HuH-7 (cell line): Measurements from ENCODE around the gene KRTAP13-1.

ENCODE experiments used
- DNase-seq: peaks from one replicate; pipeline ENCODE4 v3.0.0; 2011; ENCODE audit warnings: low spot score

The KRTAP13-1 gene

GRCh38 chr21:30395731-30396130 is at the start of gene KRTAP13-1:
KRTAP13-1 (plus strand) TSS chr21:30396031; CDS start chr21:30396087, 56 bp downstream.
- no peak for DNase-seq

GRCh38 chr21:30348506-30348905 is 47.3 kb upstream of the KRTAP13-1 start, which contains the start of gene KRTAP23-1:
KRTAP23-1 (minus strand) TSS chr21:30348606; CDS start chr21:30348606, 0 bp downstream.
- no peak for DNase-seq

GRCh38 chr21:30349572-30349971 is 46.3 kb upstream of the KRTAP13-1 start:
- no peak for DNase-seq

GRCh38 chr21:30351534-30351933 is 44.3 kb upstream of the KRTAP13-1 start:
- DNase-seq = no peak

GRCh38 chr21:30354308-30355005 is 41.4 kb upstream of the KRTAP13-1 start:
- DNase-seq = no peak

GRCh38 chr21:30355906-30356305 is 39.9 kb upstream of the KRTAP13-1 start:
- no peak for DNase-seq

- DNase-seq = no peak
Observed at GRCh38 chr21:30372139-30372770, 23.6 kb upstream of the KRTAP13-1 start, which contains the start of gene KRTAP13-2. KRTAP13-2 (minus strand) TSS chr21:30372271; CDS start chr21:30372213, 58 bp downstream.

- DNase-seq = no peak
Observed at GRCh38 chr21:30382201-30382600, 13.6 kb upstream of the KRTAP13-1 start.

GRCh38 chr21:30391492-30392025 is 4.3 kb upstream of the KRTAP13-1 start:
- DNase-seq = no peak

GRCh38 chr21:30408782-30409494 is 13.1 kb downstream of the KRTAP13-1 start:
- peak; percentile 54 for DNase-seq

GRCh38 chr21:30415993-30416392 is 20.2 kb downstream of the KRTAP13-1 start:
- no peak for DNase-seq

GRCh38 chr21:30425826-30426225 is 30.0 kb downstream of the KRTAP13-1 start, which contains the start of gene KRTAP13-3:
KRTAP13-3 (minus strand) TSS chr21:30425926; CDS start chr21:30425912, 14 bp downstream.
- DNase-seq = no peak

- DNase-seq = no peak
Observed at GRCh38 chr21:30426731-30427130, 30.9 kb downstream of the KRTAP13-1 start.

- no peak for DNase-seq
Observed at GRCh38 chr21:30430170-30430655, 34.4 kb downstream of the KRTAP13-1 start, which contains the start of gene KRTAP13-4. KRTAP13-4 (plus strand) TSS chr21:30430220; CDS start chr21:30430276, 56 bp downstream.

- DNase-seq = peak; percentile 27
Observed at GRCh38 chr21:30434033-30434631, 38.3 kb downstream of the KRTAP13-1 start.

GRCh38 chr21:30437010-30437565 is 41.3 kb downstream of the KRTAP13-1 start:
- DNase-seq = no peak

- no peak for DNase-seq
Observed at GRCh38 chr21:30439975-30440374, 44.1 kb downstream of the KRTAP13-1 start, which contains the start of gene KRTAP15-1. KRTAP15-1 (plus strand) TSS chr21:30440275; CDS start chr21:30440328, 53 bp downstream.

GRCh38 chr21:30443226-30443625 is 47.4 kb downstream of the KRTAP13-1 start:
- no peak for DNase-seq

- DNase-seq = peak; percentile 8
Observed at GRCh38 chr21:30444204-30444603, 48.4 kb downstream of the KRTAP13-1 start.
